A549 treated with AZD9567 at 1 μM for 4 hours (cell line): ENCODE data around the gene RB1. TPM values are rescaled to one million over a fixed set of nuclear protein-coding genes. Genes with fewer than 3 reads are reported as not detected.

ENCODE experiments used
- total RNA-seq: library from RNA; stranded (reverse); fragments of 200-300 nt; extraction: Qiagen RNA extraction; gene quantifications from 5 replicates; pipeline ENCODE4 v1.2.3, GENCODE V29; 2022; ENCODE audit not compliant: insufficient read depth

RB1 gene
- total RNA-seq, result 12.1 to 16.1 TPM (median 13.5 TPM) in 5 replicates

DNA sequence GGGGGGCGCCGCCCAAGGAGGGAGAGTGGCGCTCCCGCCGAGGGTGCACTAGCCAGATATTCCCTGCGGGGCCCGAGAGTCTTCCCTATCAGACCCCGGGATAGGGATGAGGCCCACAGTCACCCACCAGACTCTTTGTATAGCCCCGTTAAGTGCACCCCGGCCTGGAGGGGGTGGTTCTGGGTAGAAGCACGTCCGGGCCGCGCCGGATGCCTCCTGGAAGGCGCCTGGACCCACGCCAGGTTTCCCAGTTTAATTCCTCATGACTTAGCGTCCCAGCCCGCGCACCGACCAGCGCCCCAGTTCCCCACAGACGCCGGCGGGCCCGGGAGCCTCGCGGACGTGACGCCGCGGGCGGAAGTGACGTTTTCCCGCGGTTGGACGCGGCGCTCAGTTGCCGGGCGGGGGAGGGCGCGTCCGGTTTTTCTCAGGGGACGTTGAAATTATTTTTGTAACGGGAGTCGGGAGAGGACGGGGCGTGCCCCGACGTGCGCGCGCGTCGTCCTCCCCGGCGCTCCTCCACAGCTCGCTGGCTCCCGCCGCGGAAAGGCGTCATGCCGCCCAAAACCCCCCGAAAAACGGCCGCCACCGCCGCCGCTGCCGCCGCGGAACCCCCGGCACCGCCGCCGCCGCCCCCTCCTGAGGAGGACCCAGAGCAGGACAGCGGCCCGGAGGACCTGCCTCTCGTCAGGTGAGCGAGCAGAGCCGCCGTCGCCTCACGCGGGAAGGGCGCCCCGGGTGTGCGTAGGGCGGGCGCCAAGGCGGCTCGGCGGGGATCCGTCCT is at the start of gene RB1:
Gene RB1 (plus strand): TSS at position 393 of the 784 bp plus-strand sequence. CDS start 162 bp downstream, at position 555.

DNA sequence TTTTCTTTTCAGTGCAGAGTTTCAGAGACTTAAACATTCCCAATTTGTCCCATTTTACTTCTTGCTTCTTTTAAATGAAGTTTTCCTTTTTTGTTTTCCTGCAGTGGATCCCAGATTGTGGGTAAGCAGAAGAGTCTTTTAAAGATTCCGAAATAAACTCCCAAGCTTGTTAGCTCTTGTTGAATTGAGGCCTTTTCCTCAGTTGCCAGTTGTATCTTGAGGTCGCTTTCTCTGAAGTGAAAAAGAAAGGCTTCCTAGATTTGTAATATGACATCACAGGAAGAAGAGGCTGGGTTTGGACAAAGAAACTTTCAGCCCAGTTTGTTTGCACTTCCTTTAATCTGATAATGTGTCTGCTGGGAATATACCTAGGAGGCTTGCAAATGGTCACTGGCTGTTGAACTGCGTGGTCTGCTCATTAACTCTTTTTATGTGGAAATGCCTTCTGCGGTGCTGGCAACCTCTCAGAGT is 109.4 kb downstream of the RB1 start, which contains the start of gene LPAR6:
Gene LPAR6 (minus strand): TSS at position 233 of the 471 bp plus-strand sequence. CDS start 690 bp downstream, outside the sequence.

Other genes starting within 250 kb of the RB1 start
- 35.8 to 44.6 TPM (median 37.8 TPM) in 5 replicates for gene MED4, start 208.6 kb upstream of the RB1 start, total RNA-seq
- gene ITM2B, start 70.5 kb upstream of the RB1 start, total RNA-seq, result 130 to 165 TPM (median 145 TPM) in 5 replicates
- gene LPAR6, start 109.4 kb downstream of the RB1 start, total RNA-seq, result 0.22 to 1.5 TPM (median 0.47 TPM) in 5 replicates
- 1.3 to 1.7 TPM (median 1.4 TPM) in 5 replicates for gene RCBTB2, start 229.3 kb downstream of the RB1 start, total RNA-seq